LHCN-M2 (cell line): ENCODE results near the gene TNFRSF11A. TPM values are rescaled to one million over a fixed set of nuclear protein-coding genes. Genes with fewer than 3 reads are reported as not detected.

ENCODE experiments used
- DNase-seq: peaks from one replicate; pipeline ENCODE4 v3.0.0-alpha.2; 2012; ENCODE audit warnings: low read depth
- total RNA-seq: library from RNA; depleted of rRNA; stranded (reverse); fragments of >200 nt; gene quantifications from 2 replicates; pipeline ENCODE4 v1.2.3, GENCODE V29; 2014

Gene TNFRSF11A
- total RNA-seq, 1 experiment from 2014 or later = 0.06 TPM

GRCh38 chr18:62381373-62381772 lies 56.3 kb downstream of the TNFRSF11A start:
- no peak for DNase-seq

GRCh38 chr18:62384068-62384467 lies 59.0 kb downstream of the TNFRSF11A start:
- no peak for DNase-seq

DNA sequence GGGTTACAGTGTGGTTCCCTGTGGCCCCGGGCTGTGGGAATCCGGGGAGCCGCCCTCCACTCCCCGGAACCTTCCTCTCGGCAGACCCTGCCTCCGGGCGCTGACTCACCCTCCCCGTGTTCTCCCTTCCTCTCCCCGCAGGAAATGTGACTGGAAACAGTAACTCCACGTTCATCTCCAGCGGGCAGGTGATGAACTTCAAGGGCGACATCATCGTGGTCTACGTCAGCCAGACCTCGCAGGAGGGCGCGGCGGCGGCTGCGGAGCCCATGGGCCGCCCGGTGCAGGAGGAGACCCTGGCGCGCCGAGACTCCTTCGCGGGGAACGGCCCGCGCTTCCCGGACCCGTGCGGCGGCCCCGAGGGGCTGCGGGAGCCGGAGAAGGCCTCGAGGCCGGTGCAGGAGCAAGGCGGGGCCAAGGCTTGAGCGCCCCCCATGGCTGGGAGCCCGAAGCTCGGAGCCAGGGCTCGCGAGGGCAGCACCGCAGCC lies 59.5 kb downstream of the TNFRSF11A start:
- DNase-seq = no peak

DNA sequence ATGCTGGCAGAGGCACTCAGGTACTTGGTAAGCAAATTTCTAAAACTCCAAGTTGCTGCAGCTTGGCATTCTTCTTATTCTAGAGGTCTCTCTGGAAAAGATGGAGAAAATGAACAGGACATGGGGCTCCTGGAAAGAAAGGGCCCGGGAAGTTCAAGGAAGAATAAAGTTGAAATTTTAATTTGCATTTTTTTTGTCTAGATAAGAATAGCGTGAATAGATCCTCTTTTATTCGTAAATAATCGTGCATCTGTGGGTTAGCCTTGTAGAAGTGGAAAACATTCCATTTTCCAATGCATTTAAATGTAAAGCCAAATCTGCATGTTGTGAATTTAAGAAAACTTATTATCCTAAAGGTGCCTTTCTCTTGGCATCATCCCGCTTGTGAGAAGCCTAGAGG lies 61.0 kb downstream of the TNFRSF11A start:
- no peak for DNase-seq

DNA sequence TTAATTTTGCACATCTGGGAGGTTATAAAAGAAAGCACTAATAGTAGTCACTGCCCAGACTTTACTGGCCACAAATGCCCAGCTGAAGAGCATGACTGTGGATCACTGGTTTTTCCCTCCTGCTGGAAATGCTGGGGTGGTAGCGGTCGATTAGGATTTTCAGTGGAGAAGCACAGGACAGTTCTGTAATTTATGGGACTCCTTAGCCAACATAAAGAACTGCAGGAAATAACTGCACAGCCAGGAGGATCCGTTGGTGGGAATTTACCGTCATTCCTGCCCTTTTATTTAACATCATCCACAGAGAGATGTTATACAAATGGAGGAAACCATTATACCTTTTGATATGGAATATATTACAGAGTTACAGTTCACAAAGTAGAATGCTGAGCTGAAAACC lies 61.5 kb downstream of the TNFRSF11A start:
- no peak for DNase-seq

DNA sequence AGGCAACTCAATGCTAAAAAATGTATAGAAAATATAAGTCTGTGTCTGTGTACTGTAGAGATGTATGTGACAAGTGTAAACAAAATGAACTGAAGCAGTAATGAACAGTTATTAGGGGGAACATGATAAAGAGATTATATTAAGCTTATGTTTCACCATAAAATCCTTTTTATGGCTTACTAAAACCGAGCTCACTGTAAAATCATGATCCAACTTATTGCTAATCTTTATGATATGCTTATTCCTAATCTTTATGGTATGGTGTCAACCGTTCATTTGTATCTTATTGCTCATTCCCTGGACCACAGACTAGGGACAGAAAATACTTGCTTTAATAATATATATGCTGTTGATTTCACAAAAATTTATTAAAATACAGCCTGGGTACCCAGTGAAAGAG lies 62.1 kb downstream of the TNFRSF11A start:
- no peak for DNase-seq

- DNase-seq = peak; percentile 14
Observed at GRCh38 chr18:62388855-62389760, 64.0 kb downstream of the TNFRSF11A start.

DNA sequence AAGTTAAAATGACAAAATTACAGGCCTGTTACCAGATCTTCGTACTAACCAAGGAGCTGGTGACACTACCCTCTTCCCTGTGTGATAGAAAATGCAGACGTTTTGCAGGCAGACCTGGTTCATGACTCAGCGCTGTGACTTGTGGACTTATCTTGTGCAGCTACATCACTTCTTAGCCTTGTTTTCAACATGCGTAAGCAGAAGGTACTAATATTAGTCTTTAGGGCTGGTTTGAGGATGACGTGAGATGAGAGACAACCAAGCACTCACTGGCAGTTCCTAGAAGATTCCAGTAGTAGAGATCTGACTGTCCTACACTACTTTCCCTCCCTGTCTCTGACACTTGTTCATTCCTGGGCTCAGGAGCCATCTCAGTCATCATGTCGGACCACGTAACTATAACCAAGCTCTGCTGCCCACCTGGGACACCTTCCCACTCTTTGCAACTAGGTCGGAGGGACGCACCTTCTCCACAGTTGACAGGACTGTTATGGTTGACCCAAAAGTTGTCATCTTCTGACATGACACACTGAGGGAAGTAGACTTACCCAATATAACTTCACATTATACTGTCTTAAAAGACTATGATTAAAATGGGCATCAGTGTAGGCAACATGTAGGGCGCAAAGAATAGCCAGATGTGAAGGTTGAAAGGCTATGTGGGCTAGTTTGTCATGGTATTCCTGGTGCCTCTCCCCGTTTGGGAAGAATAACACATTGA lies 64.8 kb downstream of the TNFRSF11A start:
- DNase-seq = no peak

GRCh38 chr18:62394006-62394763 lies 69.1 kb downstream of the TNFRSF11A start:
- no peak for DNase-seq

- no peak for DNase-seq
Observed at GRCh38 chr18:62396381-62396780, 71.3 kb downstream of the TNFRSF11A start.

GRCh38 chr18:62396967-62397366 lies 71.9 kb downstream of the TNFRSF11A start:
- DNase-seq = no peak

DNA sequence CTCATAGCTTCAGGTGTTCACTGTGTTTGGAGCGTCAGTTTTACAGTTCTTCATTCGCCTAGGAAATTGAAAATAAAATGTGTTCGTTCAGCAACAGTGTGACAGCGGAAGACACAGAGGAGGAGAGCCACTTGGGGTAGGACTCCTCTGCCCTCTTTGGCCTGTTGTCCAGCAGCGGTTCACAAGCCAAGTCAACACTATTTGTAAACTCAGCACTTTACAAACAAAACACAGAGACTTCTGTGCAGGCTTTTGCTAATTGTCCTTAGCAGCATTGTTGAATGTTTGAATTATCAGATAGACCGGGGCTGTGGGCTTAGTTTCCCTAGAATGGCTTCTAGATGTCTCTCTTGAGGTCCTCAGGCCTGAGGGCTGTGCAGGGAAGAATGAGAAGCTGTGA lies 73.2 kb downstream of the TNFRSF11A start:
- no peak for DNase-seq

DNA sequence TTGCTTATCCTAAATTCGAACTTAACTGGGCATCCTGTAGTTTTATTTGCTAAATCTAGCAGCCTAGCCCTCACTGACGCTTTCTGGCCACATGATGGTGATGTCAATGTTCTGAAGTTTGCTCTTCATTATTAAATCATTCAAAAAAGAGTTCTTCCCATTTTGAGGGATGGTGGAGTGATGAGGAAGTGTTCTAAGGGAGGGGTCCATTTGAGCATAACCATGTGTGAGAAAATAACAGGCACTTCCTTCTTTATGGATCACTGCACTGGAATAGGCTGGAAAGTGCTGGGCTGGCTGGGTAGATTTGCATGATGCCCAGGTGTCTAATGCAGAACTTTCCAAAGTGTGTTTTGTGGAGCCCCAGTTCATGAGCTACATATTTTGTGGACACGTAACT lies 74.2 kb downstream of the TNFRSF11A start:
- no peak for DNase-seq

DNA sequence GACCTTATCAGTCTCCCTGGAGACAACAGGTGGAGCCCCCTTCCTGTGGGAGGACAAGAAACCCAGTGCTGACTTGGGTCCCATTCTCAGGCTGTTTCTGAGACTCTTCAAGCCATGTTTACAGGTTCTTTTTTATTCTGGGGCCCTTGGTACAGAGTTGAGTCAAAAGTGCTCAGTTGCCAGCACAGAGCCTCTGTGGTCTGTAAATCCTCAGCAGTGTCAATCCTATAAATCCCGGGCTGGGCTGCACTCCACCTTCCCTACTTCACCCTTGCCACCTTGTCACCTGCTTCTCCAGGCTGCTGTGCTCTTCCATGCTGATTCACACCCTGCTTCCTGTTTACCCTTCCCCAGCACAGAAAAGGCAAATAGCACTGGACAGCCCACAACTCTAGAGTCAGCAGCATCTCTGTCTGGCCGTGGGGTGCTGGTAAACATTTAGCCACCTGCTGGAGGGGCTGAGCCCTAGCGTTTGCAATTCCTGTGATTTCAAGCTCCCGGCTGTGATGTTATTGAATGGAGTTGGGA lies 74.7 kb downstream of the TNFRSF11A start:
- DNase-seq = peak; percentile 7

GRCh38 chr18:62400916-62401315 lies 75.8 kb downstream of the TNFRSF11A start:
- DNase-seq = no peak

DNA sequence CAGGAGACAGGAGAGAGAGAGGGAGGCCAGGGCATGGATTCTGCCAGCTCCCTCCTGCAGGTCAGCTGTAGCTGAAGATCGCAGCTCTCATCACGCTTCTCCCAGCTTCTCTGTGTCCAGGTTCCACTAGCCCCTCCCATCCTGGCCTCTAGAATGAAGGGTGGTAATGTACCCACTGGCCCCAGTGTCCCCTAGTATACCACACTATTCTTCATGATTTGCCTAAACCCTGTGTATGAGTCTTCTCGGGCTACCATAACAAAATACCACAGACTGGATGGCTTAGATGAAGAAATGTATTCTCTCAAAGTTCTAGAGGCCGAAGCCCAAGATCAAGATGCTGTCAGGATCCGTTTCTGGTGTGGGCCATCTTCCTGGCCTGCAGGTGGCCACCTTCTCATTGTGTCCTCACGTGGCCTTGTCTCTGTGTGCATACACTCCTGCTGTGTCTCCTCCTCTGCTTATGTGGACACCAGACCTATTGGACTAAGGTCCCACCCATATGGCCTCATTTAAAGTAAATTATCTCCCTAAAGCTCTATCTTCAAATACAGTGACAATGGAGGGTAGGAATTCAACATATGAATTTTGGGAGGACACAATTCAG lies 77.3 kb downstream of the TNFRSF11A start:
- no peak for DNase-seq

GRCh38 chr18:62403120-62403519 lies 78.0 kb downstream of the TNFRSF11A start:
- DNase-seq = no peak

DNA sequence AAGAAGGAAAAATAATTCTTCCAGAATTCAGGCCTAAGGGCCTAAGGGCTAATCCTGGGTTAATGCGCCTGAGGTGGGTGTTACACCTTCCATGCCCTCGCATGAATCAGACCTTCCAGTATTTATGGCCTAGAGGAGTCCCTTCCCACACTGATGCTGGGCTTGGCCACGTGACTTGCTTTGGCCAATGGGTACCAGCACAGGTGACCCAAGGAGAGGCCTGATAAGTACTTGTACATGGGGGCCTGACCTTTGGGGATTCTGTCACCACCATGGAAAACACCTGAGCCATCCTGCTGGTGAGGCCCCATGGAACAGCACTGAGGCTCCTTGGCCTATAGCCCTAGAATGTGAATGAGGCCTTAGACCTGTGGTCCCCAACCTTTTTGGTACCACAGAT lies 79.8 kb downstream of the TNFRSF11A start:
- DNase-seq = no peak

- DNase-seq = no peak
Observed at GRCh38 chr18:62407660-62408059, 82.5 kb downstream of the TNFRSF11A start.

DNA sequence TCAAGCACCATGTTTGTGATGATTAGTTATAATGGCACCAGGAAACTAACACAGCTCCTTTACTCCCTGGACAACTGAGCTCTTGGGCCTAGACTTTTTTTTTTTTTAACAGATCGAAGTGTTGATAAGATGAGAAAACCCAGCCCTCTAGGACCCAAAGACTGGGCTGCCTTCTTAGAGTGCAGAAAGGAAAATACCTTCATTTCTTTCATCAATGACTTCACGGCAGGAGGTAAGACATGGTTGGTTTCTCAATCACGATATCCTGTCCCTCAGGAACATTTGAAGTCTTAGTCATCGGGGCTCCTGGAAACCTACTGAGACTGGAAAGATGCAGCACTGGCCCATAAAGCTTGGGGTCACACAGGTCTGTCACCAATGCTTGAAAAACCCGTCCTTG lies 84.7 kb downstream of the TNFRSF11A start:
- DNase-seq = no peak
